ENCODE data around the gene CACNG6. TPM values are rescaled to one million over a fixed set of nuclear protein-coding genes. Genes with fewer than 3 reads are reported as not detected.

The CACNG6 gene
- total RNA-seq, 3 donors from 2014 or later (not counting 1 experiment from before 2014, with no cell fraction given), result 11.5 TPM; not detected in 2

DNA sequence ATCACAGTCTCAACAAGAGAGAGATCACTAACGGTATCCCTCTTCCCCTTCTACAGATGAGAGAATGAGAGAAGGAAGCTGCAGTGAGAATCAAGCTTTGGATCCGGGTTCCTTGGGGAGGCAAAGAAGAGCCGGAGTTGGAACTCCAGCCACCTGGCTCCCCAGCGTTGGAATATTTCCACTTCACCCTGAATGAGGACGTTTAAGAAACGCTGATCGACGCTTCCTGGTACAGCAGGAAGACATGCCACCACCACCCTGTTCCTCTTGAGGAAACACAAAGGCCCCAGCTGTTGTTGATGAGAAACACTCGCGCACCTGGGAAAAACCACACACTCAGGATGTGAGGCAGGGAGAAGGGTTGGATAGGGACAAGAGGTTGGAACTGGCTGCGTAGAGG is 40.0 kb upstream of the CACNG6 start:
- 9% methylated on average over 9 of the region's 11 CpGs for WGBS (ENCODE audit: insufficient coverage)
- intact Hi-C loops (cut with micrococcal nuclease), result no loop called here
- H3K4me1 Mint-ChIP-seq, result no peaks in the 10 kb centered on the region
- Histone ChIP-seq H3K4me3 (ENCODE audit: low read length) (no peak overlapping the region), H3K27ac (ENCODE audit: low read length) (no peak overlapping the region), H3K9me3 (ENCODE audit: control insufficient read depth, insufficient read depth, low read length) (no peaks in the 10 kb centered on the region), H3K36me3 (ENCODE audit: control insufficient read depth, insufficient read depth, low read length) (no peaks in the 10 kb centered on the region), H3K4me1 (ENCODE audit: control insufficient read depth, insufficient read depth, low read length) (no peaks in the 10 kb centered on the region), H3K27me3 (ENCODE audit: control insufficient read depth, insufficient read depth, low read length) (peaks cover 8% of the 10 kb centered on the region)
- ATAC-seq (no peak), DNase-seq (no peak)
- H3K4me3 Mint-ChIP-seq, result no peak overlapping the region
- H3K9me3 Mint-ChIP-seq, result no peaks in the 10 kb centered on the region
- H3K27ac Mint-ChIP-seq, result no peak overlapping the region
- H3K27me3 Mint-ChIP-seq (ENCODE audit: low read depth in 2 of 2), result peaks cover 21 to 25% of the 10 kb centered on the region in 2 donors
- H3K36me3 Mint-ChIP-seq, result no peaks in the 10 kb centered on the region
- TF ChIP-seq, protein P1, sequence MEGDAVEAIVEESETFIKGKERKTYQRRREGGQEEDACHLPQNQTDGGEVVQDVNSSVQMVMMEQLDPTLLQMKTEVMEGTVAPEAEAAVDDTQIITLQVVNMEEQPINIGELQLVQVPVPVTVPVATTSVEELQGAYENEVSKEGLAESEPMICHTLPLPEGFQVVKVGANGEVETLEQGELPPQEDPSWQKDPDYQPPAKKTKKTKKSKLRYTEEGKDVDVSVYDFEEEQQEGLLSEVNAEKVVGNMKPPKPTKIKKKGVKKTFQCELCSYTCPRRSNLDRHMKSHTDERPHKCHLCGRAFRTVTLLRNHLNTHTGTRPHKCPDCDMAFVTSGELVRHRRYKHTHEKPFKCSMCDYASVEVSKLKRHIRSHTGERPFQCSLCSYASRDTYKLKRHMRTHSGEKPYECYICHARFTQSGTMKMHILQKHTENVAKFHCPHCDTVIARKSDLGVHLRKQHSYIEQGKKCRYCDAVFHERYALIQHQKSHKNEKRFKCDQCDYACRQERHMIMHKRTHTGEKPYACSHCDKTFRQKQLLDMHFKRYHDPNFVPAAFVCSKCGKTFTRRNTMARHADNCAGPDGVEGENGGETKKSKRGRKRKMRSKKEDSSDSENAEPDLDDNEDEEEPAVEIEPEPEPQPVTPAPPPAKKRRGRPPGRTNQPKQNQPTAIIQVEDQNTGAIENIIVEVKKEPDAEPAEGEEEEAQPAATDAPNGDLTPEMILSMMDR (IDR thresholded peaks at IDR 0.05), result no peak

DNA sequence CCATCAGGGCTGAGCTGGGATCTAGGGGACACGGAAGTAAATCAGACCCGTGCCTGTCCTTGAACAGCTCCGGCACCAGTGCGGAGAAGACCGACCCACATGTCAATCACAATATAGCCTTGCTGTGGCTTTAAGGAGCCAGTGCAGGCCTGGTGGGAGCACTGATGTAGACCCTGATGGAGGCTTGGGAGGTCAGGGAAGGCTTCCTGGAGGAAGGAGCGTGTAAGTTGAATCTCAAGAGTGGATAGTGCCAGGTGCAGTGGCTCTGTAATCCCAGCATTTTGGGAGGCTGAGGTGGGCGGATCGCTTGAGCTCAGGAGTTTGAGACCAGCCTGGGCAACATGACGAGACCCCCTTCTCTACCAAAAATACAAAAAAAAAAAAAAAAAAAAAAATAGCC is 39.5 kb upstream of the CACNG6 start:
- DNase-seq (no peak), ATAC-seq (no peak)
- no peaks in the 10 kb centered on the region for H3K4me1 Mint-ChIP-seq
- H3K9me3 ChIP-seq (ENCODE audit: control insufficient read depth, insufficient read depth, low read length), result no peaks in the 10 kb centered on the region
- H3K4me3 Mint-ChIP-seq, result no peak overlapping the region
- TF ChIP-seq, protein P1 (IDR thresholded peaks at IDR 0.05), result no peak
- H3K27me3 ChIP-seq (ENCODE audit: control insufficient read depth, insufficient read depth, low read length), result peaks cover 8% of the 10 kb centered on the region
- no peak overlapping the region for H3K27ac ChIP-seq (ENCODE audit: low read length)
- no peak overlapping the region for H3K4me3 ChIP-seq (ENCODE audit: low read length)
- no peaks in the 10 kb centered on the region for H3K9me3 Mint-ChIP-seq
- WGBS (ENCODE audit: insufficient coverage), result 85% methylated on average over 6 of the region's 9 CpGs
- H3K36me3 Mint-ChIP-seq, result no peaks in the 10 kb centered on the region
- H3K36me3 ChIP-seq (ENCODE audit: control insufficient read depth, insufficient read depth, low read length), result no peaks in the 10 kb centered on the region
- no peak overlapping the region for H3K27ac Mint-ChIP-seq
- H3K27me3 Mint-ChIP-seq (ENCODE audit: low read depth in 2 of 2), result peaks cover 20 to 30% of the 10 kb centered on the region in 2 donors
- intact Hi-C loops (cut with micrococcal nuclease), result no loop called here
- H3K4me1 ChIP-seq (ENCODE audit: control insufficient read depth, insufficient read depth, low read length), result no peaks in the 10 kb centered on the region

DNA sequence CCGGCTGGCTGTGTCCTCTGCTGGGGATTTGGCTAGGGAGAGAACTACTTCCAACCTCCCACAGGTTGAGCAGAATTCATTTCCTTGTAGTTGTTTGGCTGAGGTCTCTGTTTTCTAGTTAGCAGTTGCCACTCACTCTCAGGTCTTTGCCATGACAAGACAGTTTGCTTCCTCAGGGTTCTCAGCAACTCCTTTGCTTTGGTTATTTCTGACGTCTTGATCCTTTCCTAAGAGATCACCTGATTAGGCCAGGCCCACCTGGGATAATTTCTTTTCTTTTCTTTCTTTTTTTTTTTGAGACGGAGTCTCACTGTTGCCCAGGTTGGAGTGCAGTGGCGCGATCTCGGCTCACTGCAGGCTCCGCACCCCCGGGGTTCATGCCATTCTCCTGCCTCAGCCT is 38.1 kb upstream of the CACNG6 start:
- Mint-ChIP-seq H3K36me3 (no peaks in the 10 kb centered on the region), H3K9me3 (no peaks in the 10 kb centered on the region), H3K27me3 (ENCODE audit: low read depth in 2 of 2) (peaks cover 24 to 39% of the 10 kb centered on the region in 2 donors), H3K4me3 (no peak overlapping the region), H3K4me1 (peaks cover 0 to under 1% of the 10 kb centered on the region in 2 donors), H3K27ac (no peak overlapping the region)
- Histone ChIP-seq H3K27ac (ENCODE audit: low read length) (no peak overlapping the region), H3K36me3 (ENCODE audit: control insufficient read depth, insufficient read depth, low read length) (no peaks in the 10 kb centered on the region), H3K27me3 (ENCODE audit: control insufficient read depth, insufficient read depth, low read length) (peaks cover 15% of the 10 kb centered on the region), H3K4me3 (ENCODE audit: low read length) (no peak overlapping the region), H3K4me1 (ENCODE audit: control insufficient read depth, insufficient read depth, low read length) (no peaks in the 10 kb centered on the region), H3K9me3 (ENCODE audit: control insufficient read depth, insufficient read depth, low read length) (no peaks in the 10 kb centered on the region)
- TF ChIP-seq, protein P1 (IDR thresholded peaks at IDR 0.05), result no peak
- DNase-seq, result no peak
- intact Hi-C loops (cut with micrococcal nuclease), result no loop called here
- WGBS (ENCODE audit: insufficient coverage), result 83% methylated on average over 7 of the region's 8 CpGs
- ATAC-seq, result no peak

DNA sequence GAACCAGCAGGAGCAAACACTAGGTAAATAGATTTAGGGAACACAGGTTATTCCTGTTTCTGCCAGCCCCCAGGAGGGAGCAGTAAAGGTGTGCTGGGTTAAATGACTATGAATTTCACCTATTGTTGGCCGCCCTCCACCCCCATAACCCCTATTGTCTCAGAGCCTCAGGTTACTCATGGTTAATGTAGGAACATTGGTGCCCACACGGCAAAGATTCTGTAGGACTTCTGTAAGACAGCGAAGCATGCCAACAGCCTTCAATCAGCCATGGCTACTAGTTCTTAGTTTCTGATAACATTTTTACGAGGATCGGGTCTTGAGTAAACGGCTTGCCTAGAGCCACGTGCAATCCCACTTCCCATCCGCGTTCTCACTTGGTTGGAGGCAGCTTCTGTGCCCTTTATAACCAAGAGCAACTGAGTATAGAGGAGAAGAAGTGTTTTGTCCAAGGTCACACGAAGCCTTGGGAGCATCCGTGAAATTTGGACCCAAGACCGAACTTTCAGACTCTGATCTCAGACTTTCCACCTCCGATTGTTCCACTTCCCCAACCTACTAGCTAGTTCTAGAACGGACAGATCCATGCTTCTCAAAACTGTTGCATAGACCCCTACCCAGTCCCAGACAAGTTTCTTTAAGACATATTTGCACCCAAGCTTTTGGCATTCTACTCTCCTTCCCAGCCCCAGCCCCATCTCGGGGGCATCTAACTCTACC is 33.8 kb upstream of the CACNG6 start:
- 9% methylated on average over 14 of the region's 15 CpGs for WGBS (ENCODE audit: insufficient coverage)

More for the DNA sequence above, 33.8 kb upstream of the CACNG6 start:
- Mint-ChIP-seq H3K9me3 (peaks cover 0 to 2% of the 10 kb centered on the region in 2 donors), H3K36me3 (no peaks in the 10 kb centered on the region), H3K4me1 (peaks cover 0 to 16% of the 10 kb centered on the region in 2 donors), H3K27ac (no peak overlapping the region), H3K27me3 (ENCODE audit: low read depth in 2 of 2) (peaks cover 53 to 69% of the 10 kb centered on the region in 2 donors), H3K4me3 (no peak overlapping the region)
- TF ChIP-seq, protein P1 (IDR thresholded peaks at IDR 0.05), result no peak
- intact Hi-C loops (cut with micrococcal nuclease), result no loop called here
- no peaks in the 10 kb centered on the region for H3K4me1 ChIP-seq (ENCODE audit: control insufficient read depth, insufficient read depth, low read length)
- H3K9me3 ChIP-seq (ENCODE audit: control insufficient read depth, insufficient read depth, low read length), result no peaks in the 10 kb centered on the region
- H3K4me3 ChIP-seq (ENCODE audit: low read length), result no peak overlapping the region
- no peaks in the 10 kb centered on the region for H3K36me3 ChIP-seq (ENCODE audit: control insufficient read depth, insufficient read depth, low read length)
- peaks cover 35% of the 10 kb centered on the region for H3K27me3 ChIP-seq (ENCODE audit: control insufficient read depth, insufficient read depth, low read length)
- no peak for ATAC-seq
- H3K27ac ChIP-seq (ENCODE audit: low read length), result no peak overlapping the region
- DNase-seq, result no peak

Data from natural killer cell (primary cell).